K562 (cell line): ENCODE measurements around the gene ATP9A. TPM values are rescaled to one million over a fixed set of nuclear protein-coding genes. Genes with fewer than 3 reads are reported as not detected.

Experiments used
- FIP1L1 ChIP-seq: fragments of 200-400 bp; formaldehyde crosslinking; IDR thresholded peaks from 2 replicates; pipeline ENCODE4 v1.6.1; 2018; ENCODE audit warnings: mild to moderate bottlenecking, low read depth, low read length; ENCODE audit not compliant: poor library complexity, severe bottlenecking
- FOXK2 ChIP-seq, 2 experiments: fragments of 450-650 bp; IDR thresholded peaks in 1 of 2; conservative IDR thresholded peaks in 1 of 2; 2 replicates each; pipeline ENCODE4 v1.6.1; 2016; ENCODE audit warnings: low read depth in 2 of 2, mild to moderate bottlenecking in 1 of 2
- HDAC3 ChIP-seq: fragments of 450-650 bp; IDR thresholded peaks from 2 replicates; pipeline ENCODE4 v1.6.1; 2018; ENCODE audit warnings: borderline replicate concordance, mild to moderate bottlenecking, moderate library complexity; ENCODE audit not compliant: partially characterized antibody
- NFXL1 ChIP-seq: fragments of 450-650 bp; formaldehyde crosslinking; IDR thresholded peaks from 2 replicates; pipeline ENCODE4 v1.4.0; 2021; ENCODE audit warnings: mild to moderate bottlenecking
- SMARCE1 ChIP-seq: fragments of 450-650 bp; IDR thresholded peaks from 2 replicates; pipeline ENCODE4 v1.7.1; 2016; ENCODE audit warnings: mild to moderate bottlenecking
- SRSF3 ChIP-seq: fragments of 200-400 bp; formaldehyde crosslinking; IDR thresholded peaks from 2 replicates; pipeline ENCODE4 v1.6.1; 2016; ENCODE audit warnings: mild to moderate bottlenecking, low read length, moderate library complexity; ENCODE audit not compliant: insufficient read depth
- STAT5A ChIP-seq: IDR thresholded peaks from 2 replicates; pipeline ENCODE4 v1.6.1; 2012; ENCODE audit warnings: low read length, inconsistent platforms, borderline replicate concordance
- TCF7L2 ChIP-seq: fragments of 150-350 bp; IDR thresholded peaks from 2 replicates; pipeline ENCODE4 v1.6.1; 2016; ENCODE audit warnings: low read depth, mild to moderate bottlenecking, low read length, moderate library complexity
- TGIF2 ChIP-seq: sonication (generic); formaldehyde crosslinking; IDR thresholded peaks from 2 replicates; pipeline ENCODE4 v1.8.1; 2022; ENCODE audit warnings: mild to moderate bottlenecking, missing genetic modification reagents, moderate library complexity
- polyA plus RNA-seq, 8 experiments: library from polyadenylated mRNA; depleted of rRNA in 4 of 8; stranded (reverse) in 5 of 8; unstranded in 3 of 8; fragments of >200 nt; fragmentation: Nextera tagmentation in 2 of 8; fragmentation: Illumina TruSeq in 1 of 8; extraction: Ambion mirVana in 2 of 8; extraction: Trizol in 1 of 8; gene quantifications; 2 replicates each; pipeline versions ENCODE4 v1.2.1 to v1.2.3, GENCODE V29; 2011 to 2014; ENCODE audit warnings: inconsistent platforms in 1 of 8, missing spikeins in 1 of 8
- total RNA-seq, 7 experiments: library from RNA; depleted of rRNA in 6 of 7; stranded (reverse); fragments of >200 nt in 6 of 7; fragmentation: Illumina TruSeq in 2 of 7; extraction: Trizol in 2 of 7; gene quantifications; 2 replicates each; pipeline versions ENCODE4 v1.2.1 to v1.2.3, GENCODE V29; 2011 to 2021; ENCODE audit warnings: low replicate concordance in 1 of 7
- TF ChIP-seq, protein P1 (sequence below), 2 experiments: IDR thresholded peaks; 2 replicates each; pipeline ENCODE4 v1.6.1; 2012; ENCODE audit warnings: improper control_type of control experiment in 2 of 2, low read depth in 2 of 2, low read length in 2 of 2, borderline replicate concordance in 1 of 2
- TF ChIP-seq, protein P2 (sequence below), 2 experiments: fragments of 450-650 bp; conservative IDR thresholded peaks; 2 replicates each; pipeline ENCODE4 v1.6.1; 2017; ENCODE audit warnings: mild to moderate bottlenecking in 2 of 2, moderate library complexity in 2 of 2
- TF ChIP-seq, protein P3 (sequence below): fragments of 150-350 bp; conservative IDR thresholded peaks from 2 replicates; pipeline ENCODE4 v1.6.1; 2014; ENCODE audit warnings: low read length
- TF ChIP-seq, protein P4 (sequence below): fragments of 450-650 bp; IDR thresholded peaks from 2 replicates; pipeline ENCODE4 v1.6.1; 2017; ENCODE audit warnings: antibody characterized with exemption, mild to moderate bottlenecking
- TF ChIP-seq, protein P5 (sequence below): IDR thresholded peaks from 2 replicates; pipeline ENCODE4 v1.6.1; 2012; ENCODE audit warnings: low read depth, low read length, improper control_type of control experiment, borderline replicate concordance

ATP9A gene
- total and polyA plus RNA-seq, 9 of the 15 experiments (the other 6 are each of a cell fraction or from before 2014, with no cell fraction given), result 0.18 to 0.62 (median 0.29) TPM

DNA sequence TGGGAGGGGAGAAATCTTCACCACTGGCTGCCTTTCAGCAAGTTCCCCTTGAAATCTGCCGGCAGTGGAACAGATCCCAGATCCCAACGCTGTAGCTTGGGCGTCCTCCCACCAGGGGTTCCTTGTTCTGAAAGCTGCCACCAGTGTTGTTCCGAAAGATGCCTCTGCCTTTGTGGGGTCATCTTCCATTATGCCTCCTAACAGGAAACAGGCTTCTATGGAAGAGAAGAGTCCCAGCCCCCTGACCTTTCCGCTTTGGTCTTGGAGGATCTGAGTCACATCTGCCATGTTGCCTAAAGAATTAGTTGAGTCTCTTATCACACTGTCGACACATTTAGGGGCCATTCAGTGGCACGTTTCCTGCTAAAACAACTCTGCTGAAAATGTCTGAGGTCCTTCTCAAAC is 168.2 kb downstream of the ATP9A start (continued):
- TF ChIP-seq, protein P1, sequence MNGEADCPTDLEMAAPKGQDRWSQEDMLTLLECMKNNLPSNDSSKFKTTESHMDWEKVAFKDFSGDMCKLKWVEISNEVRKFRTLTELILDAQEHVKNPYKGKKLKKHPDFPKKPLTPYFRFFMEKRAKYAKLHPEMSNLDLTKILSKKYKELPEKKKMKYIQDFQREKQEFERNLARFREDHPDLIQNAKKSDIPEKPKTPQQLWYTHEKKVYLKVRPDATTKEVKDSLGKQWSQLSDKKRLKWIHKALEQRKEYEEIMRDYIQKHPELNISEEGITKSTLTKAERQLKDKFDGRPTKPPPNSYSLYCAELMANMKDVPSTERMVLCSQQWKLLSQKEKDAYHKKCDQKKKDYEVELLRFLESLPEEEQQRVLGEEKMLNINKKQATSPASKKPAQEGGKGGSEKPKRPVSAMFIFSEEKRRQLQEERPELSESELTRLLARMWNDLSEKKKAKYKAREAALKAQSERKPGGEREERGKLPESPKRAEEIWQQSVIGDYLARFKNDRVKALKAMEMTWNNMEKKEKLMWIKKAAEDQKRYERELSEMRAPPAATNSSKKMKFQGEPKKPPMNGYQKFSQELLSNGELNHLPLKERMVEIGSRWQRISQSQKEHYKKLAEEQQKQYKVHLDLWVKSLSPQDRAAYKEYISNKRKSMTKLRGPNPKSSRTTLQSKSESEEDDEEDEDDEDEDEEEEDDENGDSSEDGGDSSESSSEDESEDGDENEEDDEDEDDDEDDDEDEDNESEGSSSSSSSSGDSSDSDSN (IDR thresholded peaks at IDR 0.05; ENCODE audit: borderline replicate concordance in 1 of 2, low read depth in 2 of 2, low read length in 2 of 2), result no peak
- TF ChIP-seq NFXL1 (CRISPR knock-in tag) (no peak), FOXK2 (conservative IDR thresholded peaks at IDR 0.05 in 1 of 2, IDR thresholded peaks at IDR 0.05 in 1 of 2; ENCODE audit: low read depth in 2 of 2) (peak in 1 of 2 experiments; percentile 27; a peak in 1 of 4 replicates), STAT5A (0 out of 2 replicates have a peak, but pooled peaks have one; percentile 38), HDAC3 (no peak), TGIF2 (CRISPR knock-in tag) (no peak), TCF7L2 (no peak), SRSF3 (no peak), FIP1L1 (no peak), SMARCE1 (peak; percentile 27; the same call in 1 of the 2 replicates)
- TF ChIP-seq, protein P2, sequence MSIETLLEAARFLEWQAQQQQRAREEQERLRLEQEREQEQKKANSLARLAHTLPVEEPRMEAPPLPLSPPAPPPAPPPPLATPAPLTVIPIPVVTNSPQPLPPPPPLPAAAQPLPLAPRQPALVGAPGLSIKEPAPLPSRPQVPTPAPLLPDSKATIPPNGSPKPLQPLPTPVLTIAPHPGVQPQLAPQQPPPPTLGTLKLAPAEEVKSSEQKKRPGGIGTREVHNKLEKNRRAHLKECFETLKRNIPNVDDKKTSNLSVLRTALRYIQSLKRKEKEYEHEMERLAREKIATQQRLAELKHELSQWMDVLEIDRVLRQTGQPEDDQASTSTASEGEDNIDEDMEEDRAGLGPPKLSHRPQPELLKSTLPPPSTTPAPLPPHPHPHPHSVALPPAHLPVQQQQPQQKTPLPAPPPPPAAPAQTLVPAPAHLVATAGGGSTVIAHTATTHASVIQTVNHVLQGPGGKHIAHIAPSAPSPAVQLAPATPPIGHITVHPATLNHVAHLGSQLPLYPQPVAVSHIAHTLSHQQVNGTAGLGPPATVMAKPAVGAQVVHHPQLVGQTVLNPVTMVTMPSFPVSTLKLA (conservative IDR thresholded peaks at IDR 0.05), result peak in 1 of 2 experiments; percentile 12; a peak in 1 of 4 replicates
- TF ChIP-seq, protein P3, sequence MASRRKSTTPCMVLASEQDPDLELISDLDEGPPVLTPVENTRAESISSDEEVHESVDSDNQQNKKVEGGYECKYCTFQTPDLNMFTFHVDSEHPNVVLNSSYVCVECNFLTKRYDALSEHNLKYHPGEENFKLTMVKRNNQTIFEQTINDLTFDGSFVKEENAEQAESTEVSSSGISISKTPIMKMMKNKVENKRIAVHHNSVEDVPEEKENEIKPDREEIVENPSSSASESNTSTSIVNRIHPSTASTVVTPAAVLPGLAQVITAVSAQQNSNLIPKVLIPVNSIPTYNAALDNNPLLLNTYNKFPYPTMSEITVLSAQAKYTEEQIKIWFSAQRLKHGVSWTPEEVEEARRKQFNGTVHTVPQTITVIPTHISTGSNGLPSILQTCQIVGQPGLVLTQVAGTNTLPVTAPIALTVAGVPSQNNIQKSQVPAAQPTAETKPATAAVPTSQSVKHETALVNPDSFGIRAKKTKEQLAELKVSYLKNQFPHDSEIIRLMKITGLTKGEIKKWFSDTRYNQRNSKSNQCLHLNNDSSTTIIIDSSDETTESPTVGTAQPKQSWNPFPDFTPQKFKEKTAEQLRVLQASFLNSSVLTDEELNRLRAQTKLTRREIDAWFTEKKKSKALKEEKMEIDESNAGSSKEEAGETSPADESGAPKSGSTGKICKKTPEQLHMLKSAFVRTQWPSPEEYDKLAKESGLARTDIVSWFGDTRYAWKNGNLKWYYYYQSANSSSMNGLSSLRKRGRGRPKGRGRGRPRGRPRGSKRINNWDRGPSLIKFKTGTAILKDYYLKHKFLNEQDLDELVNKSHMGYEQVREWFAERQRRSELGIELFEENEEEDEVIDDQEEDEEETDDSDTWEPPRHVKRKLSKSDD, result no peak
- TF ChIP-seq, protein P4, sequence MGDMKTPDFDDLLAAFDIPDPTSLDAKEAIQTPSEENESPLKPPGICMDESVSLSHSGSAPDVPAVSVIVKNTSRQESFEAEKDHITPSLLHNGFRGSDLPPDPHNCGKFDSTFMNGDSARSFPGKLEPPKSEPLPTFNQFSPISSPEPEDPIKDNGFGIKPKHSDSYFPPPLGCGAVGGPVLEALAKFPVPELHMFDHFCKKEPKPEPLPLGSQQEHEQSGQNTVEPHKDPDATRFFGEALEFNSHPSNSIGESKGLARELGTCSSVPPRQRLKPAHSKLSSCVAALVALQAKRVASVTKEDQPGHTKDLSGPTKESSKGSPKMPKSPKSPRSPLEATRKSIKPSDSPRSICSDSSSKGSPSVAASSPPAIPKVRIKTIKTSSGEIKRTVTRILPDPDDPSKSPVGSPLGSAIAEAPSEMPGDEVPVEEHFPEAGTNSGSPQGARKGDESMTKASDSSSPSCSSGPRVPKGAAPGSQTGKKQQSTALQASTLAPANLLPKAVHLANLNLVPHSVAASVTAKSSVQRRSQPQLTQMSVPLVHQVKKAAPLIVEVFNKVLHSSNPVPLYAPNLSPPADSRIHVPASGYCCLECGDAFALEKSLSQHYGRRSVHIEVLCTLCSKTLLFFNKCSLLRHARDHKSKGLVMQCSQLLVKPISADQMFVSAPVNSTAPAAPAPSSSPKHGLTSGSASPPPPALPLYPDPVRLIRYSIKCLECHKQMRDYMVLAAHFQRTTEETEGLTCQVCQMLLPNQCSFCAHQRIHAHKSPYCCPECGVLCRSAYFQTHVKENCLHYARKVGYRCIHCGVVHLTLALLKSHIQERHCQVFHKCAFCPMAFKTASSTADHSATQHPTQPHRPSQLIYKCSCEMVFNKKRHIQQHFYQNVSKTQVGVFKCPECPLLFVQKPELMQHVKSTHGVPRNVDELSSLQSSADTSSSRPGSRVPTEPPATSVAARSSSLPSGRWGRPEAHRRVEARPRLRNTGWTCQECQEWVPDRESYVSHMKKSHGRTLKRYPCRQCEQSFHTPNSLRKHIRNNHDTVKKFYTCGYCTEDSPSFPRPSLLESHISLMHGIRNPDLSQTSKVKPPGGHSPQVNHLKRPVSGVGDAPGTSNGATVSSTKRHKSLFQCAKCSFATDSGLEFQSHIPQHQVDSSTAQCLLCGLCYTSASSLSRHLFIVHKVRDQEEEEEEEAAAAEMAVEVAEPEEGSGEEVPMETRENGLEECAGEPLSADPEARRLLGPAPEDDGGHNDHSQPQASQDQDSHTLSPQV, result 0 out of 2 replicates have a peak, but pooled peaks have one; percentile 9
- TF ChIP-seq, protein P5, sequence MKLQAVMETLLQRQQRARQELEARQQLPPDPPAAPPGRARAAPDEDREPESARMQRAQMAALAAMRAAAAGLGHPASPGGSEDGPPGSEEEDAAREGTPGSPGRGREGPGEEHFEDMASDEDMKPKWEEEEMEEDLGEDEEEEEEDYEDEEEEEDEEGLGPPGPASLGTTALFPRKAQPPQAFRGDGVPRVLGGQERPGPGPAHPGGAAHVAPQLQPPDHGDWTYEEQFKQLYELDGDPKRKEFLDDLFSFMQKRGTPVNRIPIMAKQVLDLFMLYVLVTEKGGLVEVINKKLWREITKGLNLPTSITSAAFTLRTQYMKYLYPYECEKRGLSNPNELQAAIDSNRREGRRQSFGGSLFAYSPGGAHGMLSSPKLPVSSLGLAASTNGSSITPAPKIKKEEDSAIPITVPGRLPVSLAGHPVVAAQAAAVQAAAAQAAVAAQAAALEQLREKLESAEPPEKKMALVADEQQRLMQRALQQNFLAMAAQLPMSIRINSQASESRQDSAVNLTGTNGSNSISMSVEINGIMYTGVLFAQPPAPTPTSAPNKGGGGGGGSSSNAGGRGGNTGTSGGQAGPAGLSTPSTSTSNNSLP, result no peak
